Neural progenitor cell (in vitro differentiated cells): ENCODE data around the gene TMEM98. TPM values are rescaled to one million over a fixed set of nuclear protein-coding genes. Genes with fewer than 3 reads are reported as not detected.
"Not testable (repeated sequence)": the region's sequence is repeated elsewhere in the genome, so short reads cannot be mapped to it uniquely, and the experiment has no call there.

Source experiments
- DNase-seq: peaks from one replicate; pipeline ENCODE4 v3.0.0-alpha.2; 2016; ENCODE audit warnings: low spot score
- H2AFZ ChIP-seq: fragments of 200-600 bp; sonication (generic); replicated peaks from 2 replicates; pipeline ENCODE4 v1.6.1; 2016; ENCODE audit warnings: antibody characterized with exemption
- H3F3A ChIP-seq: fragments of 200-600 bp; sonication (generic); 2 replicates; pipeline ENCODE4 v1.6.1; 2016; ENCODE audit warnings: antibody characterized with exemption, low read depth
- H3K27ac ChIP-seq: fragments of 200-600 bp; sonication (generic); 2 replicates; pipeline ENCODE4 v1.5.1; 2016; ENCODE audit warnings: mild to moderate bottlenecking
- H3K27me3 ChIP-seq: fragments of 200-600 bp; sonication (generic); 2 replicates; pipeline ENCODE4 v1.6.1; 2016; ENCODE audit warnings: mild to moderate bottlenecking, moderate library complexity
- H3K36me3 ChIP-seq: fragments of 200-600 bp; sonication (generic); 2 replicates; pipeline ENCODE4 v1.5.1; 2016
- H3K4me1 ChIP-seq: fragments of 200-600 bp; sonication (generic); 2 replicates; pipeline ENCODE4 v1.6.1; 2016; ENCODE audit warnings: mixed run types
- H3K4me2 ChIP-seq: fragments of 200-600 bp; sonication (generic); 2 replicates; pipeline ENCODE4 v1.6.1; 2016
- H3K4me3 ChIP-seq: fragments of 200-600 bp; sonication (generic); 2 replicates; pipeline ENCODE4 v1.5.1; 2016
- H3K79me2 ChIP-seq: fragments of 200-600 bp; sonication (generic); 2 replicates; pipeline ENCODE4 v1.6.1; 2016; ENCODE audit warnings: low read depth
- H3K9ac ChIP-seq: fragments of 200-600 bp; sonication (generic); 2 replicates; pipeline ENCODE4 v1.6.1; 2016
- H3K9me3 ChIP-seq: fragments of 200-600 bp; sonication (generic); 2 replicates; pipeline ENCODE4 v1.5.1; 2016; ENCODE audit warnings: low read depth
- H4K20me1 ChIP-seq: fragments of 200-600 bp; sonication (generic); 2 replicates; pipeline ENCODE4 v1.6.1; 2016; ENCODE audit warnings: low read depth
- H3K27ac Mint-ChIP-seq: 3 replicates; pipeline ENCODE4 v1.8.0; 2021; ENCODE audit warnings: mixed read lengths
- H3K27me3 Mint-ChIP-seq: 2 replicates; pipeline ENCODE4 v1.8.0; 2022; ENCODE audit warnings: low read depth, mild to moderate bottlenecking, inconsistent platforms, moderate library complexity, mixed read lengths; ENCODE audit not compliant: insufficient read depth
- H3K36me3 Mint-ChIP-seq: 3 replicates; pipeline ENCODE4 v1.8.0; 2021; ENCODE audit warnings: mixed read lengths
- H3K4me1 Mint-ChIP-seq: 3 replicates; pipeline ENCODE4 v1.8.0; 2021; ENCODE audit warnings: mixed read lengths
- H3K4me3 Mint-ChIP-seq: 3 replicates; pipeline ENCODE4 v1.8.0; 2021; ENCODE audit warnings: mild to moderate bottlenecking, moderate library complexity, mixed read lengths
- H3K9me3 Mint-ChIP-seq: 3 replicates; pipeline ENCODE4 v1.8.0; 2020; ENCODE audit warnings: mixed read lengths
- EZH2 ChIP-seq: fragments of 200-600 bp; sonication (generic); IDR thresholded peaks from 2 replicates; pipeline ENCODE4 v1.6.1; 2017; ENCODE audit warnings: antibody characterized with exemption, mild to moderate bottlenecking, moderate library complexity
- EZH2phosphoT487 ChIP-seq: fragments of 200-600 bp; sonication (generic); IDR thresholded peaks from 2 replicates; pipeline ENCODE4 v1.6.1; 2017; ENCODE audit warnings: antibody characterized with exemption
- total RNA-seq: library from RNA; depleted of rRNA; stranded (reverse); fragments of >200 nt; gene quantifications from 2 replicates; pipeline ENCODE4 v1.2.3, GENCODE V29; 2015; ENCODE audit warnings: low replicate concordance
- TF ChIP-seq, protein P1 (sequence below): fragments of 200-600 bp; sonication (generic); IDR thresholded peaks from 2 replicates; pipeline ENCODE4 v1.5.1; 2017; ENCODE audit warnings: antibody characterized with exemption, mild to moderate bottlenecking

TMEM98 gene
- total RNA-seq, 1 donor from 2014 or later, result 117 TPM

- Mint-ChIP-seq H3K27me3 (peaks cover 2% of the 10 kb centered on the region), H3K27ac (no peak overlapping the region), H3K9me3 (peaks cover 6% of the 10 kb centered on the region), H3K4me1 (peaks cover 11% of the 10 kb centered on the region), H3K36me3 (no peaks in the 10 kb centered on the region), H3K4me3 (no peak overlapping the region)
- TF ChIP-seq, protein P1, sequence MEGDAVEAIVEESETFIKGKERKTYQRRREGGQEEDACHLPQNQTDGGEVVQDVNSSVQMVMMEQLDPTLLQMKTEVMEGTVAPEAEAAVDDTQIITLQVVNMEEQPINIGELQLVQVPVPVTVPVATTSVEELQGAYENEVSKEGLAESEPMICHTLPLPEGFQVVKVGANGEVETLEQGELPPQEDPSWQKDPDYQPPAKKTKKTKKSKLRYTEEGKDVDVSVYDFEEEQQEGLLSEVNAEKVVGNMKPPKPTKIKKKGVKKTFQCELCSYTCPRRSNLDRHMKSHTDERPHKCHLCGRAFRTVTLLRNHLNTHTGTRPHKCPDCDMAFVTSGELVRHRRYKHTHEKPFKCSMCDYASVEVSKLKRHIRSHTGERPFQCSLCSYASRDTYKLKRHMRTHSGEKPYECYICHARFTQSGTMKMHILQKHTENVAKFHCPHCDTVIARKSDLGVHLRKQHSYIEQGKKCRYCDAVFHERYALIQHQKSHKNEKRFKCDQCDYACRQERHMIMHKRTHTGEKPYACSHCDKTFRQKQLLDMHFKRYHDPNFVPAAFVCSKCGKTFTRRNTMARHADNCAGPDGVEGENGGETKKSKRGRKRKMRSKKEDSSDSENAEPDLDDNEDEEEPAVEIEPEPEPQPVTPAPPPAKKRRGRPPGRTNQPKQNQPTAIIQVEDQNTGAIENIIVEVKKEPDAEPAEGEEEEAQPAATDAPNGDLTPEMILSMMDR, result no peak
- TF ChIP-seq EZH2phosphoT487 (no peak), EZH2 (no peak)
- Histone ChIP-seq H3K27ac (no peak overlapping the region), H3F3A (no peaks in the 10 kb centered on the region), H3K9me3 (no peaks in the 10 kb centered on the region), H3K27me3 (no peaks in the 10 kb centered on the region), H3K4me2 (no peak overlapping the region), H4K20me1 (no peaks in the 10 kb centered on the region), H3K36me3 (no peaks in the 10 kb centered on the region), H3K4me3 (no peak overlapping the region), H3K9ac (no peak overlapping the region), H3K4me1 (peaks cover 8% of the 10 kb centered on the region), H2AFZ (no peak overlapping the region), H3K79me2 (no peaks in the 10 kb centered on the region)
- DNase-seq, result no peak
Measured at GRCh38 chr17:32916134-32916533, 11.8 kb upstream of the TMEM98 start.

- Histone ChIP-seq H3K36me3 (no peaks in the 10 kb centered on the region), H3K79me2 (no peaks in the 10 kb centered on the region), H3F3A (no peaks in the 10 kb centered on the region), H3K27ac (no peak overlapping the region), H3K4me3 (no peak overlapping the region), H3K9me3 (no peaks in the 10 kb centered on the region), H4K20me1 (no peaks in the 10 kb centered on the region), H3K27me3 (no peaks in the 10 kb centered on the region), H2AFZ (no peak overlapping the region), H3K4me2 (no peak overlapping the region), H3K9ac (no peak overlapping the region), H3K4me1 (peaks cover 8% of the 10 kb centered on the region)
- Mint-ChIP-seq H3K4me1 (peaks cover 9% of the 10 kb centered on the region), H3K27ac (no peak overlapping the region), H3K27me3 (peaks cover 2% of the 10 kb centered on the region), H3K36me3 (no peaks in the 10 kb centered on the region), H3K9me3 (peaks cover 8% of the 10 kb centered on the region), H3K4me3 (no peak overlapping the region)
- no peak for DNase-seq
- TF ChIP-seq, protein P1, result no peak
- TF ChIP-seq EZH2, result no peak
- no peak for TF ChIP-seq EZH2phosphoT487
Measured at GRCh38 chr17:32917081-32917480, 10.9 kb upstream of the TMEM98 start.

- Mint-ChIP-seq H3K4me3 (no peak overlapping the region), H3K27me3 (peaks cover 2% of the 10 kb centered on the region), H3K27ac (no peak overlapping the region), H3K4me1 (peaks cover 7% of the 10 kb centered on the region), H3K9me3 (peaks cover 8% of the 10 kb centered on the region), H3K36me3 (no peaks in the 10 kb centered on the region)
- no peak overlapping the region for H3K9ac ChIP-seq
- H3K79me2 ChIP-seq, result no peaks in the 10 kb centered on the region
- no peaks in the 10 kb centered on the region for H3K27me3 ChIP-seq
- DNase-seq, result no peak
- H3K4me2 ChIP-seq, result no peak overlapping the region
- H3K9me3 ChIP-seq, result no peaks in the 10 kb centered on the region
- no peak overlapping the region for H3K27ac ChIP-seq
- H3K4me3 ChIP-seq, result no peak overlapping the region
- H3K36me3 ChIP-seq, result no peaks in the 10 kb centered on the region
- TF ChIP-seq, protein P1, result no peak
- TF ChIP-seq EZH2 (no peak), EZH2phosphoT487 (no peak)
- H3F3A ChIP-seq, result no peaks in the 10 kb centered on the region
- no peak overlapping the region for H2AFZ ChIP-seq
- H4K20me1 ChIP-seq, result no peaks in the 10 kb centered on the region
- peaks cover 8% of the 10 kb centered on the region for H3K4me1 ChIP-seq
Measured at GRCh38 chr17:32917842-32918241, 10.1 kb upstream of the TMEM98 start.

GRCh38 chr17:32919876-32920275 lies 8.1 kb upstream of the TMEM98 start:
- not testable (repeated sequence) for H3K4me2 ChIP-seq, DNase-seq, H3K36me3 Mint-ChIP-seq, H3K4me1 ChIP-seq, H3F3A ChIP-seq, H3K36me3 ChIP-seq, H2AFZ ChIP-seq, H3K4me1 Mint-ChIP-seq, H3K4me3 Mint-ChIP-seq, H3K27me3 Mint-ChIP-seq, H3K4me3 ChIP-seq, H4K20me1 ChIP-seq, H3K79me2 ChIP-seq, H3K9ac ChIP-seq, H3K27ac Mint-ChIP-seq, H3K9me3 ChIP-seq, H3K27me3 ChIP-seq, H3K27ac ChIP-seq
- peaks cover 10% of the 10 kb centered on the region for H3K9me3 Mint-ChIP-seq
